ENCODE data around the gene SLC17A4. TPM values are rescaled to one million over a fixed set of nuclear protein-coding genes. Genes with fewer than 3 reads are reported as not detected.

Gene SLC17A4
- total RNA-seq, 4 donors from 2014 or later = not detected

- TF ChIP-seq CTCF (IDR thresholded peaks at IDR 0.05) (no peak), POLR2A (IDR thresholded peaks at IDR 0.05) (no peak)
- no peak overlapping the region for H3K27ac ChIP-seq
- H3K36me3 ChIP-seq = no peaks in the 10 kb centered on the region
- H3K4me3 ChIP-seq = no peak overlapping the region
- no peak for DNase-seq
- 53 to 100% methylated on average over 2 of the region's 2 CpGs for WGBS, 2 donors
- no peaks in the 10 kb centered on the region for H3K4me1 ChIP-seq
- no peaks in the 10 kb centered on the region for H3K27me3 ChIP-seq
- no peaks in the 10 kb centered on the region for H3K9me3 ChIP-seq
- intact Hi-C loops (cut with DNase I) = no loop called here
These were observed 22.5 kb downstream of the SLC17A4 start for GRCh38 chr6:25777031-25777430.

GRCh38 chr6:25777856-25778649 is 23.5 kb downstream of the SLC17A4 start:
- Histone ChIP-seq H3K27me3 (no peaks in the 10 kb centered on the region), H3K9me3 (no peaks in the 10 kb centered on the region), H3K27ac (no peak overlapping the region), H3K4me1 (no peaks in the 10 kb centered on the region), H3K36me3 (no peaks in the 10 kb centered on the region), H3K4me3 (no peak overlapping the region)
- intact Hi-C loops (cut with DNase I) = no loop called here
- no peak for TF ChIP-seq POLR2A (IDR thresholded peaks at IDR 0.05)
- TF ChIP-seq CTCF (IDR thresholded peaks at IDR 0.05) = no peak
- DNase-seq = no peak
- WGBS, 2 donors = 39 to 44% methylated on average over 4 of the region's 4 CpGs

GRCh38 chr6:25781134-25781533 is 26.6 kb downstream of the SLC17A4 start:
- intact Hi-C loops (cut with DNase I) = no loop called here
- Histone ChIP-seq H3K9me3 (no peaks in the 10 kb centered on the region), H3K36me3 (no peaks in the 10 kb centered on the region), H3K4me1 (no peaks in the 10 kb centered on the region), H3K27ac (no peak overlapping the region), H3K27me3 (no peaks in the 10 kb centered on the region), H3K4me3 (no peak overlapping the region)
- no peak for TF ChIP-seq CTCF (IDR thresholded peaks at IDR 0.05)
- 69 to 79% methylated on average over 1 of the region's 1 CpG for WGBS, 2 donors
- no peak for DNase-seq

GRCh38 chr6:25787428-25787827 is 32.9 kb downstream of the SLC17A4 start:
- Histone ChIP-seq H3K4me3 (no peak overlapping the region), H3K36me3 (no peaks in the 10 kb centered on the region), H3K9me3 (no peaks in the 10 kb centered on the region), H3K4me1 (no peaks in the 10 kb centered on the region), H3K27ac (no peak overlapping the region), H3K27me3 (no peaks in the 10 kb centered on the region)
- intact Hi-C loops (cut with DNase I) = no loop called here
- TF ChIP-seq POLR2A (IDR thresholded peaks at IDR 0.05) (no peak), CTCF (IDR thresholded peaks at IDR 0.05) (no peak)
- no peak for DNase-seq
- 57 to 68% methylated on average over 2 of the region's 2 CpGs for WGBS, 2 donors

GRCh38 chr6:25788305-25788922 is 33.9 kb downstream of the SLC17A4 start:
- no peaks in the 10 kb centered on the region for H3K27me3 ChIP-seq

More at GRCh38 chr6:25788305-25788922, 33.9 kb downstream of the SLC17A4 start:
- no peaks in the 10 kb centered on the region for H3K36me3 ChIP-seq
- H3K9me3 ChIP-seq = no peaks in the 10 kb centered on the region
- intact Hi-C loops (cut with DNase I) = no loop called here
- no peak overlapping the region for H3K4me3 ChIP-seq
- H3K27ac ChIP-seq = no peak overlapping the region
- WGBS, 2 donors = 52 to 61% methylated on average over 4 of the region's 4 CpGs
- H3K4me1 ChIP-seq = no peaks in the 10 kb centered on the region
- DNase-seq = no peak
- TF ChIP-seq CTCF (IDR thresholded peaks at IDR 0.05) = peak in 5 of 6 experiments; percentile 25 to 49 (median 33)
- TF ChIP-seq POLR2A (IDR thresholded peaks at IDR 0.05) = no peak

Data from esophagus squamous epithelium (tissue), 5 donors.